Nephron progenitor cell (in vitro differentiated cells): ENCODE results near the gene TBX3.
A peak's percentile ranks its signal among the peaks of the same experiment; 100 is the strongest.

ENCODE experiments used
- DNase-seq: peaks from one replicate; pipeline ENCODE4 v3.0.0; 2021
- H3K27ac Mint-ChIP-seq: 2 replicates; pipeline ENCODE4 v1.8.0; 2021; ENCODE audit warnings: mild to moderate bottlenecking, moderate library complexity, mixed read lengths
- H3K27me3 Mint-ChIP-seq: 2 replicates; pipeline ENCODE4 v1.8.0; 2021; ENCODE audit warnings: mild to moderate bottlenecking, low read depth, mixed read lengths; ENCODE audit not compliant: poor library complexity
- H3K36me3 Mint-ChIP-seq: 2 replicates; pipeline ENCODE4 v1.8.0; 2021; ENCODE audit warnings: low read depth, mixed read lengths
- H3K4me1 Mint-ChIP-seq: 2 replicates; pipeline ENCODE4 v1.8.0; 2021; ENCODE audit warnings: mixed read lengths
- H3K4me3 Mint-ChIP-seq: 2 replicates; pipeline ENCODE4 v1.8.0; 2021; ENCODE audit warnings: mild to moderate bottlenecking, moderate library complexity, mixed read lengths
- H3K9me3 Mint-ChIP-seq: 2 replicates; pipeline ENCODE4 v1.8.0; 2021; ENCODE audit warnings: mild to moderate bottlenecking, moderate library complexity, mixed read lengths
- TF ChIP-seq, protein P1 (sequence below): fragments of 200-600 bp; sonication (generic); IDR thresholded peaks from 2 replicates; pipeline ENCODE4 v1.5.0; 2021; ENCODE audit warnings: antibody characterized with exemption

Gene TBX3

DNA sequence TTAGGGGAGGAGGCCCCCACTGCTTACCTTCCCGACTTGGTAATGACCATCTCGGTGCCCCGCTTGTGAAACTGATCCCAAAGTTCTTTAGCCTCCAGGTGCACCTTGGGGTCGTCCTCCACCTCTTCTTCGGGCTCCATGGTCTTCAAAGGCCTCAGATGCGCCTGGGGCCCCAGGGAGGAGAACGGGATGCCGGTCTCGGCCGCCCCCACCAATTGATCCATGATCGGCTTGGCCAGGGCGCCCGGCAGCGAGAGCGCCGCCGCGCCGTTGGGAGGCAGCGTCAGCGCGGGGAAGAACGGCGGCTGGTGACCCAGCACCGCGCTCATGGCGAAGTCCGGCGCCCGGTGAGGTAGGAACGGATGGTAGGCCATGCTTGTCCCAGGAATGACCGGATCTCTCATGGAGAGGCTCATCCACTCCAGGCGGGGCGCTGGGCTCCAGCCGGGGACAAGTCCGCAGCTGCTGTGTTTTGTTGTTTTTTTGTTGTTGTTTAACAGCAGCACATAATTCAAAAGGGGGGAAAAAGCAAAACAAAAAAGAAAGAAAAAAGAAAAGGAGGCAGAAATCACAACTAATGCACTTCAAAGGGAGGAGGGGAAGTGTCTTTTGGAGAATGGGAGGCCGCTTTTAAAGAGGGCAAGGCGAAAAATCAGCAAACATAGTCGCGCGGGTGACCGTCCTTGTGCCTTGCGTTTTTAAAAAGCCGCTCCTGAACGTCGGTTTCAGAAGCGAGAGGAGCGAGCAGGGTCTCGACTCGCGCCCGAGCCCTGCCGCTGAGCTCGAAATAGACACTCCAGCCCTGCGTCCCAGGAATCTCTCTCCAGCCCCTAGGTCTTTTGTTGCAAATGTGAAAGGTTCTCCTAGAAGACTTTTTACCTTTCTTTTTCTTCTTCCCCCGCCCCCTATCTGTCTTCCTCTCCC, 928 bp downstream of the TBX3 start:
- H3K4me1 Mint-ChIP-seq = peaks cover 78% of the 10 kb centered on the region
- peaks cover 47% of the 10 kb centered on the region for H3K27me3 Mint-ChIP-seq
- H3K9me3 Mint-ChIP-seq = no peaks in the 10 kb centered on the region
- TF ChIP-seq, protein P1, sequence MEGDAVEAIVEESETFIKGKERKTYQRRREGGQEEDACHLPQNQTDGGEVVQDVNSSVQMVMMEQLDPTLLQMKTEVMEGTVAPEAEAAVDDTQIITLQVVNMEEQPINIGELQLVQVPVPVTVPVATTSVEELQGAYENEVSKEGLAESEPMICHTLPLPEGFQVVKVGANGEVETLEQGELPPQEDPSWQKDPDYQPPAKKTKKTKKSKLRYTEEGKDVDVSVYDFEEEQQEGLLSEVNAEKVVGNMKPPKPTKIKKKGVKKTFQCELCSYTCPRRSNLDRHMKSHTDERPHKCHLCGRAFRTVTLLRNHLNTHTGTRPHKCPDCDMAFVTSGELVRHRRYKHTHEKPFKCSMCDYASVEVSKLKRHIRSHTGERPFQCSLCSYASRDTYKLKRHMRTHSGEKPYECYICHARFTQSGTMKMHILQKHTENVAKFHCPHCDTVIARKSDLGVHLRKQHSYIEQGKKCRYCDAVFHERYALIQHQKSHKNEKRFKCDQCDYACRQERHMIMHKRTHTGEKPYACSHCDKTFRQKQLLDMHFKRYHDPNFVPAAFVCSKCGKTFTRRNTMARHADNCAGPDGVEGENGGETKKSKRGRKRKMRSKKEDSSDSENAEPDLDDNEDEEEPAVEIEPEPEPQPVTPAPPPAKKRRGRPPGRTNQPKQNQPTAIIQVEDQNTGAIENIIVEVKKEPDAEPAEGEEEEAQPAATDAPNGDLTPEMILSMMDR = no peak
- peak; percentile 62 for DNase-seq
- peak overlapping the region; percentile 98 for H3K4me3 Mint-ChIP-seq
- H3K27ac Mint-ChIP-seq = peak overlapping the region; percentile 97
- H3K36me3 Mint-ChIP-seq = peaks cover 19% of the 10 kb centered on the region

DNA sequence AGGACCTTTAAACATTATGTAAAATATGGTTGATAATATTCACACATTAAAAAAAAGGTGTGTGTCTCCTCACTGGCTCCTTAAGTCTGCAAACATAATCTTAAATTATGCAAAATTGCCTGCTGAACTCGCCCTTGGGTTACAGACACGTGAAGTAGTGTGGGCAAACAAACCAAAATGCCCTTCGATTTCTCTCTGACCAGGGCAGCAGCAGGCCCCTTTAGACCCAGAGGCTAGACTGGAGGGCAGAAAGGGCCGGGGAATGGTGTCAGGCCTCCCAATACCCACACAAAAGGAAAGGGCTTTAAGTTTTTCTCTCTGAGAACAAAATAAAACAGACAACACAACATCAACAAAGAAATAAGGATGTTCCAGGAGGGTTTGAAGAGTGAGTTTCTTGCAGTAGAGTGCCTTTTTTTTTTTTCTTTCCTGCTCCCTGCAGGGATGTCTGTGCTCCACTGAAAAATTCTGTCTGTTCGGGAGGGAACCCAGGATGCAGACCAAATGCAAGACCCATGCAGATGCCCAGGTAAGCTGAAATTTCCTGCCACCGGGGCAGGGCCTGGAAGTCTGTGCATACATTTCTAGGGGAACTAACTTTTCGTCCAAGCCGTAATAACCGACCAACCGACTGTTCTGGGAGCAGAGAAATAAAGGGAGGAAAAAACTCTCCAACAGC, 1.7 kb downstream of the TBX3 start:
- Mint-ChIP-seq H3K27ac (no peak overlapping the region), H3K36me3 (peaks cover 27% of the 10 kb centered on the region), H3K9me3 (no peaks in the 10 kb centered on the region), H3K27me3 (peaks cover 48% of the 10 kb centered on the region), H3K4me1 (peaks cover 79% of the 10 kb centered on the region), H3K4me3 (peak overlapping the region; percentile 98)
- DNase-seq = no peak
- TF ChIP-seq, protein P1 = no peak

DNA sequence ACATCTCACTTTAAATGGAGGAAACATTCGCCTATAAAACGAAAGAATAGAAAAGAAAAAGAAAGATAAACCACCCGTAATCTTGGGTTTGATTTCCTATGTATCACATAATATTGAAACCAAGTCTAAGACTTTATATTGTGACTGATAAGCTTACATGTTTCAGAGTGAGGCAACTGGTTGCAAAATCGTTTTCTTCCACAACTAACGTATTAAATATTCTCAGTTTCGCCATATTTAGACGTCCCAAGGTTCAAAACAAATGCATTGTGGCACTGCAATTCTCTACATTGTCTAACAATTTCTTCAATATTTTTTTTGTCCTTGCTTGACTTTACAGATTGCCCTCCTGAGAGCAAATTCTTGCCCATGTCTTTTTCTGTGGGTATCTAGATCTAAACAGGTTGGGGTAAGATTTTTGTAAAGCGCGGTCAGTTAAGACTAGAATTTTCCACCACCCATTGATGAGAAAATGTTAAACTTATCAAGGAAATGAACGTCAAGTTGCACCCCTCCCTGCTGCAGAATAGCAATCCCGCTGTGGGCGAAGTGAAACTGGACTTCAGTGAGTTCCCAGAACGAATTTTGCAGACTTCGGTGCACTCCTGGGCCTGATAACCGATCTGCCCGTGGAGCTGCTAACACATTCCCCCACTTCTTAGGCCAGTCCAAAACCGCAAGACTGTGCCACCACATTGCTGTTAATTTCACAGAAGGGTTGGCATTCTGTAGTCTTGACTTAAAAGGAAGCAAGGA, 2.7 kb downstream of the TBX3 start:
- DNase-seq = no peak
- H3K4me1 Mint-ChIP-seq = peaks cover 79% of the 10 kb centered on the region
- peaks cover 36% of the 10 kb centered on the region for H3K36me3 Mint-ChIP-seq
- TF ChIP-seq, protein P1 = no peak
- H3K27ac Mint-ChIP-seq = no peak overlapping the region
- H3K4me3 Mint-ChIP-seq = peak overlapping the region; percentile 98
- H3K9me3 Mint-ChIP-seq = no peaks in the 10 kb centered on the region
- peaks cover 43% of the 10 kb centered on the region for H3K27me3 Mint-ChIP-seq

DNA sequence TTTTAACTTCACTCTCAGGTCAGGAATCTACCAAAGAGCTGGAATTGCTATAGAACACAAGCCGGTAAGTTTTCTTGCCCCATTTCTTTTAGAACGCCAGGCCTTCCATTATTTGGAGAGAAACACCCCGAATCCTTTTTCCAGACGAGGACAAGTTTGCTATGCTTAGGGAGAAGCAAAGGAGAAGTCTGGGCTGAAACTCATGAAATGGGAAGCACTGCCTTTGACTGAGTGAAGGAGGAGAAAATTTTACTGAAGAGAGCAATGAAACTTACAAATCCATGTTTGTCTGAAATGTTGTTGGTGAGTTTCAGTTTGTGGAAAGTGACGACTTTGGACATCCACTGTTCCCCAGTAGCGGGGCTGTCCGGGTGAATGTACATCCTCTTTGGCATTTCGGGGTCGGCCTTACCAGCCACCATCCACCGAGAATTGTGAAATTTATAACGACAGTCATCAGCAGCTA, 3.3 kb downstream of the TBX3 start:
- Mint-ChIP-seq H3K9me3 (no peaks in the 10 kb centered on the region), H3K27me3 (peaks cover 41% of the 10 kb centered on the region), H3K4me3 (peak overlapping the region; percentile 98), H3K36me3 (peaks cover 43% of the 10 kb centered on the region), H3K27ac (no peak overlapping the region), H3K4me1 (peaks cover 79% of the 10 kb centered on the region)
- no peak for DNase-seq
- TF ChIP-seq, protein P1 = no peak

DNA sequence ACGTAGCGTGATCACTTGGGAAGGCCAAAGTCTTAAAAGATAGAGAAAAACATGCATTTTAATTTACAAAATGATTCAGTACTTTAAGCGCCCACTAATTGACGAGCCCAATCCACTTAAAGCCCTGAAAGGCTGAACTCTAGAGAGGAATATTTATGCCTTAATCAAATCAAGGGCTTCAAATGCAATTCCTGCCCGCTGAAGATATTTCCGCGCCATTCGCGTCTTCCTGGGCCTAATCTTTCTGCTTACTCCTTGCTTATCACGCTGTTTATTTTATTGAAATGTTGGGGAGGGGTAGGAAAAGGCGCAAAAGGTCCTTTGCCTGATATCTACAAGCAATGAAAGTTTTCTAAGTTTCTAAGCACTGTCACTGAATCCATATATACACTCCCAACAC, 4.0 kb downstream of the TBX3 start:
- Mint-ChIP-seq H3K9me3 (no peaks in the 10 kb centered on the region), H3K27ac (no peak overlapping the region), H3K36me3 (peaks cover 50% of the 10 kb centered on the region), H3K4me1 (peaks cover 79% of the 10 kb centered on the region), H3K27me3 (peaks cover 41% of the 10 kb centered on the region), H3K4me3 (peak overlapping the region; percentile 98)
- TF ChIP-seq, protein P1 = no peak
- DNase-seq = no peak
